Fibroblast of villous mesenchyme (primary cell): ENCODE data around the gene PON1. TPM values are rescaled to one million over a fixed set of nuclear protein-coding genes. Genes with fewer than 3 reads are reported as not detected.

Experiments
- DNase-seq: peaks from one replicate; pipeline ENCODE4 v3.0.0-alpha.2; 2010; ENCODE audit warnings: low read depth
- H3K4me3 ChIP-seq: 2 replicates; pipeline ENCODE4 v1.5.1; 2011; ENCODE audit warnings: low read depth, mild to moderate bottlenecking, low read length
- CTCF ChIP-seq: IDR thresholded peaks from 2 replicates; pipeline ENCODE4 v1.5.1; 2012; ENCODE audit warnings: low read depth, mild to moderate bottlenecking, low read length; ENCODE audit not compliant: insufficient read depth
- total RNA-seq: library from RNA; depleted of rRNA; stranded (reverse); fragments of >200 nt; gene quantifications from 2 replicates; pipeline ENCODE4 v1.2.3, GENCODE V29; 2012

PON1 gene
- total RNA-seq, 1 donor, result not detected

GRCh38 chr7:95318501-95319100, 5.7 kb downstream of the PON1 start:
- no peak for DNase-seq
- TF ChIP-seq CTCF, result no peak
- no peak overlapping the region for H3K4me3 ChIP-seq

DNA sequence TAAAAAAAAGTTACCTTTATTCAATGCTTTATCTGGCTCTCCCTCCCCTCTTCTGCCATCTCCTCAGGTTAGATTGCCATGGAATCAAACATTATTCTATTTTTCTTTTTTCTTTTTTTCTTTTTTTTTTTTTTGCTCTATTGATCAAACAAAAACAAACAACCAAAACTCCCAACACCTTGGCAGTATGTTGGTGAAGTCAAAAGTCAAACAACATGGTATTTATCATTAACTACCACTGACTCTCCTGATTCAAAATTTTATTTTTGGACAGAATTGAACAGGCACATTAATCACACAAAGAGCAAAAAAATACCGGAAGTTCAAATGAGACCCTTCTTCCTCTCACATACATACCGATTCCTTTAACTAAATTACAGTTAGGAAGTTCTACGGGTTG, 6.4 kb downstream of the PON1 start:
- no peak for DNase-seq

GRCh38 chr7:95317546-95317945, 6.8 kb downstream of the PON1 start:
- no peak overlapping the region for H3K4me3 ChIP-seq
- DNase-seq, result no peak
- TF ChIP-seq CTCF, result no peak

More for the DNA sequence above, 6.4 kb downstream of the PON1 start:
- no peak overlapping the region for H3K4me3 ChIP-seq
- no peak for TF ChIP-seq CTCF

DNA sequence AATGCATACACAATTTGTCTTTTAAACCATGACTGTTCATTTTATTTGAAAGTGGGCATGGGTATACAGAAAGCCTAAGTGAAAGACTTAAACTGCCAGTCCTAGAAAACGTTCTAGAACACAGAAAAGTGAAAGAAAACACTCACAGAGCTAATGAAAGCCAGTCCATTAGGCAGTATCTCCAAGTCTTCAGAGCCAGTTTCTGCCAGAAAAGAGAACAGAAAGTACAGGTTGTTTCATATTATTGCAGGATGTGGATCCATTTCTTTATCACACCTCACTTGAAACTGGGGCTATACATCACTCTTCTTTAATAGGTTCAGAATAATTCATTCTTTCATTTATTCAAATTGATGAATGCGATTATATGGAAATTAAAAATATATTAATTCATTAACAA, 7.7 kb downstream of the PON1 start:
- no peak for DNase-seq

DNA sequence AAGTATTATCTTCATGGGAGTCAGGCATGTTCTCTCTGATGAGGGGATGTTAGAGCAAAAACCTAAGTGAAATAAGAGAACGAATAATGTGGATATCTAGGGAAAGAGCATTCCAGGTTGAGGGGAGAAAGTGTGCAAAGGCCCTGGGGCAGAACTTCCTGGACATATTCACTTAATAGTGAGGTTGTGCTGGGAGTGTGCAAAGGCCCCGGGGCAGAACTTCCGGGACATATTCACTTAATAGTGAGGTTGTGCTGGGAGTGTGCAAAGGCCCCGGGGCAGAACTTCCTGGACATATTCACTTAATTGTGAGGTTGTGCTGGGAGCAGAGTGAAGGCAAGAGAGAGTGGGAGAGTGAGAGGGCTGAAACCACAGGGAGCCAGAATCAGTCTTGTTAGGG, 11.8 kb downstream of the PON1 start:
- H3K4me3 ChIP-seq, result no peak overlapping the region
- no peak for DNase-seq
- no peak for TF ChIP-seq CTCF

More for the DNA sequence above, 7.7 kb downstream of the PON1 start:
- no peak for TF ChIP-seq CTCF
- H3K4me3 ChIP-seq, result no peak overlapping the region

DNA sequence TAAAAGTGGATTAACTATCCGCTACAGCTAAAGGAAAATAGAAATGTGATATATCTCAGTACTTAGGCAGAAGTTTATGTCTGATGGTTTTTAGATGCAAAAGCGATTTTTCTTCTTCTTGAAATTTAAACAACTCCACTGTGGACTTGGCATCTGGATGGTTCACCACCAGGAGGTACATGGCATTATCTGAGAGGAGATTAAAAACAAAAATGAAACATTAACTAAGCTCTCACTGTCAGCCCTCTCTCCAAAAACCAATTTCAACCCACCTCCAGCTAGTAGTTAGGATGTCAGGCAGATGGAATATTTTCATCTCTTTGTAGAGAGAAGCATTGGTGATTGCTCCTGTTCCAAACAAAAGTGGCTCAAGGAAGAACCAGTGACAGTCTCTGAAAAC, 12.9 kb downstream of the PON1 start:
- TF ChIP-seq CTCF, result no peak
- DNase-seq, result no peak
- no peak overlapping the region for H3K4me3 ChIP-seq

DNA sequence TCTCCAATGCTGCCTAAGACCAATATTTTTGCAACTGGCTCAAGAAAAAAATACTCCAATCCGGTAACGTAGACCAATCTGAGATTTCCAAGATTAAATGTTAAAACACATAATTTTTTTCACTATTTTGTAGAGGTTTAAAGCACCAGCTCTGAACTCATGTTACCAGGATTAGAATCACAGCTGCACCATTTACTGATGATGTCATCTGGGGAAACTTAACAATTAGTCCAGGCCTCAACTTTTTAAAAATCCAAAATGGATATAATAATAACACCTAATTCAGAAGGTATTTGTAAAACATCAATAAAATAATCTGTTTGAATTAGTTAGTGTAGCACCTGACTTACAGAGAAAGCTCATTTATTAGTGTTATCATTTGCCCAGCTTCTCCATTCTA, 14.4 kb downstream of the PON1 start:
- no peak overlapping the region for H3K4me3 ChIP-seq
- TF ChIP-seq CTCF, result no peak
- no peak for DNase-seq
